HEK293T (cell line): ENCODE measurements around the gene QSOX2.

Experiments
- ARNT ChIP-seq: fragments of 450-650 bp; IDR thresholded peaks from 2 replicates; pipeline ENCODE4 v1.6.1; 2017; ENCODE audit warnings: mild to moderate bottlenecking
- ELF4 ChIP-seq: fragments of 450-650 bp; IDR thresholded peaks from 2 replicates; pipeline ENCODE4 v1.6.1; 2017; ENCODE audit warnings: antibody characterized with exemption
- FOXK2 ChIP-seq: fragments of 450-650 bp; IDR thresholded peaks from 2 replicates; pipeline ENCODE4 v1.6.1; 2016; ENCODE audit warnings: mild to moderate bottlenecking
- FOXM1 ChIP-seq: fragments of 450-650 bp; IDR thresholded peaks from 2 replicates; pipeline ENCODE4 v1.6.1; 2017; ENCODE audit warnings: mild to moderate bottlenecking, borderline replicate concordance
- SP1 ChIP-seq: fragments of 450-650 bp; IDR thresholded peaks from 2 replicates; pipeline ENCODE4 v1.6.1; 2017

DNA sequence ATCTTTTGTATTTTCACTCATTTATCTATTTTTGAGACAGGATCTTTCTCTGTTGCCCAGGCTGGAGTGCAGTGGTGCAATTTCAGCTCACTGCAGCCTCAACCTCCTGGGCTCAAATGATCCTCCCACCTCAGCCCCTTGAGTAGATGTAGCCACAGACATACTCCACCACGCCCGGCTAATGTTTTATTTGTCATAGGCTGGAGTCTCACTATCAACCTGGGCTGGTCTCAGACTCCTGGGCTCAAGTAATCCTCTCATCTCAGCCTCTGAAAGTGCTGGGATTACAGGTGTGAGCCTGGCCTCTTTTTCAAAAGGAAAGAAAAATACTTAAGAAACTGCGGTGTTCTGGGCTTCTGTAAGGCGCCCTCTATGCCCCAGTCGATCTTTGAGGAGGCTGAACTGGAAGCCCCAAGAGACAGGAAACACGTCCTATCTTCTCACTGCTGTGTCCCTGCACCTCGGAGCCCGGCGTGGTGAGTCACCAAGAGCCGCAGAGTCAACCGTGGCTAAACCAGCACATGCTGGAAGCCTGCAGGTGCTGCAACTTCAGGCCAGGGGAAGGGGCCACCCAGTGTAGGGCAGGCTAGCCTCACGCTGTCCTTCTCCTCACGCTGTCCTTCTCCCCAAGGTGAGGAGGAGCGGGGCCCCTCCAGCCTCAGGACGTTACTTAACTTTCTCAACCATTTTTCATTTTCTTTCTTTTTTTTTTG, 25.4 kb downstream of the QSOX2 start:
- TF ChIP-seq SP1 (no peak), ELF4 (no peak), FOXM1 (no peak), ARNT (no peak), FOXK2 (no peak)
